Measurements from ENCODE around the gene R3HDM1.
"Not testable (repeated sequence)": the region's sequence is repeated elsewhere in the genome, so short reads cannot be mapped to it uniquely, and the experiment has no call there.

R3HDM1 gene

GRCh38 chr2:135531231-135532197, at the start of gene R3HDM1:
TSS of gene R3HDM1 (plus strand) at chr2:135531484. CDS start at chr2:135604846, 73,362 bp downstream.
- peak; percentile 81 to 86 for DNase-seq (ENCODE audit: low read depth in 2 of 2)

GRCh38 chr2:135485441-135485840, 45.8 kb upstream of the R3HDM1 start:
- no peak for DNase-seq (ENCODE audit: low read depth in 2 of 2)

GRCh38 chr2:135490376-135490775, 40.9 kb upstream of the R3HDM1 start:
- DNase-seq (ENCODE audit: low read depth in 2 of 2), result no peak

GRCh38 chr2:135494503-135494902, 36.8 kb upstream of the R3HDM1 start:
- no peak for DNase-seq (ENCODE audit: low read depth in 2 of 2)

- DNase-seq (ENCODE audit: low read depth in 2 of 2), result no peak
These were observed 36.4 kb upstream of the R3HDM1 start for GRCh38 chr2:135494917-135495316.

- DNase-seq (ENCODE audit: low read depth in 2 of 2), result not testable (repeated sequence)
These were observed 32.7 kb upstream of the R3HDM1 start for GRCh38 chr2:135498588-135498987.

- DNase-seq (ENCODE audit: low read depth in 2 of 2), result no peak
These were observed 26.5 kb upstream of the R3HDM1 start for GRCh38 chr2:135504811-135505210.

- no peak for DNase-seq (ENCODE audit: low read depth in 2 of 2)
These were observed 20.7 kb upstream of the R3HDM1 start for GRCh38 chr2:135510577-135510976.

- DNase-seq (ENCODE audit: low read depth in 2 of 2), result no peak
These were observed 19.2 kb upstream of the R3HDM1 start for GRCh38 chr2:135512099-135512498.

GRCh38 chr2:135525786-135526185, 5.5 kb upstream of the R3HDM1 start:
- no peak for DNase-seq (ENCODE audit: low read depth in 2 of 2)

- DNase-seq (ENCODE audit: low read depth in 2 of 2), result no peak
These were observed 3.3 kb upstream of the R3HDM1 start for GRCh38 chr2:135528006-135528405.

- DNase-seq (ENCODE audit: low read depth in 2 of 2), result peak; percentile 77 to 88
These were observed 712 bp upstream of the R3HDM1 start, which contains the start of gene ZRANB3 for GRCh38 chr2:135530313-135531230. TSS of gene ZRANB3 (minus strand) at chr2:135531218.

- DNase-seq (ENCODE audit: low read depth in 2 of 2), result no peak
These were observed 1.3 kb downstream of the R3HDM1 start for GRCh38 chr2:135532581-135532980.

GRCh38 chr2:135533545-135533944, 2.3 kb downstream of the R3HDM1 start:
- not testable (repeated sequence) for DNase-seq (ENCODE audit: low read depth in 2 of 2)

- DNase-seq (ENCODE audit: low read depth in 2 of 2), result no peak
These were observed 15.2 kb downstream of the R3HDM1 start for GRCh38 chr2:135546436-135546835.

GRCh38 chr2:135547311-135547710, 16.0 kb downstream of the R3HDM1 start:
- no peak for DNase-seq (ENCODE audit: low read depth in 2 of 2)

- no peak for DNase-seq (ENCODE audit: low read depth in 2 of 2)
These were observed 20.1 kb downstream of the R3HDM1 start for GRCh38 chr2:135551356-135551755.

- no peak for DNase-seq (ENCODE audit: low read depth in 2 of 2)
These were observed 21.6 kb downstream of the R3HDM1 start for GRCh38 chr2:135552887-135553286.

- DNase-seq (ENCODE audit: low read depth in 2 of 2), result no peak
These were observed 24.0 kb downstream of the R3HDM1 start for GRCh38 chr2:135555311-135555710.

- no peak for DNase-seq (ENCODE audit: low read depth in 2 of 2)
These were observed 26.2 kb downstream of the R3HDM1 start for GRCh38 chr2:135557530-135557929.

GRCh38 chr2:135561925-135562324, 30.6 kb downstream of the R3HDM1 start:
- no peak for DNase-seq (ENCODE audit: low read depth in 2 of 2)

GRCh38 chr2:135563793-135564192, 32.5 kb downstream of the R3HDM1 start:
- DNase-seq (ENCODE audit: low read depth in 2 of 2), result no peak
